NB4 (cell line): ENCODE measurements around the gene NFKB1.

ENCODE experiments used
- CTCF ChIP-seq: IDR thresholded peaks from one replicate; pipeline ENCODE4 v1.5.1; 2012; ENCODE audit warnings: low read depth, low read length
- MAX ChIP-seq: IDR thresholded peaks from 2 replicates; pipeline ENCODE4 v1.6.1; 2011; ENCODE audit warnings: low read depth, low read length
- POLR2A ChIP-seq: IDR thresholded peaks from 2 replicates; pipeline ENCODE4 v1.6.1; 2011; ENCODE audit warnings: mild to moderate bottlenecking; ENCODE audit not compliant: insufficient read length; ENCODE audit errors: extremely low read depth

- peak; percentile 36 for TF ChIP-seq POLR2A
- no peak for TF ChIP-seq CTCF
- no peak; the same call in 1 of the 2 replicates for TF ChIP-seq MAX
Measured at GRCh38 chr4:102500696-102501446, at the start of gene NFKB1.
